K562 (cell line): Measurements from ENCODE around the gene ZNF556.

Source experiments
- AFF4 ChIP-seq: sonication (generic); formaldehyde crosslinking; IDR thresholded peaks from 2 replicates; pipeline ENCODE4 v1.8.0; 2023; ENCODE audit warnings: mild to moderate bottlenecking, missing genetic modification reagents
- ELF1 ChIP-seq: fragments of 200-800 bp; sonication (Bioruptor generic); IDR thresholded peaks from 2 replicates; pipeline ENCODE4 v1.6.1; 2016; ENCODE audit warnings: missing genetic modification characterization, missing compliant biosample characterization
- EP300 ChIP-seq: IDR thresholded peaks from 2 replicates; pipeline ENCODE4 v1.6.1; 2012; ENCODE audit warnings: low read length, improper control_type of control experiment
- EP400 ChIP-seq: fragments of 450-650 bp; IDR thresholded peaks from 2 replicates; pipeline ENCODE4 v1.6.1; 2017; ENCODE audit warnings: antibody characterized with exemption, mild to moderate bottlenecking, moderate library complexity
- SMAD2 ChIP-seq: fragments of 150-350 bp; IDR thresholded peaks from 2 replicates; pipeline ENCODE4 v1.6.1; 2014; ENCODE audit warnings: low read depth, mild to moderate bottlenecking, low read length
- SRSF9 ChIP-seq: fragments of 200-400 bp; formaldehyde crosslinking; IDR thresholded peaks from 2 replicates; pipeline ENCODE4 v1.6.1; 2017; ENCODE audit warnings: low read depth, low read length, borderline replicate concordance
- ZBTB26 ChIP-seq: fragments of 450-650 bp; formaldehyde crosslinking; IDR thresholded peaks from 2 replicates; pipeline ENCODE4 v1.4.0; 2022; ENCODE audit warnings: missing genetic modification characterization
- ZNF311 ChIP-seq: fragments of 250-450 bp; sonication (Bioruptor Pico); IDR thresholded peaks from 2 replicates; pipeline ENCODE4 v1.4.0; 2020; ENCODE audit warnings: mild to moderate bottlenecking, moderate library complexity
- ZNF318 ChIP-seq, 2 experiments: fragments of 450-650 bp; IDR thresholded peaks; 2 replicates each; pipeline ENCODE4 v1.6.1; 2016; ENCODE audit warnings: mild to moderate bottlenecking in 2 of 2, borderline replicate concordance in 1 of 2, low read depth in 1 of 2, moderate library complexity in 1 of 2
- ZNF583 ChIP-seq: fragments of 250-450 bp; sonication (Bioruptor Pico); IDR thresholded peaks from 2 replicates; pipeline ENCODE4 v1.4.0; 2020
- TF ChIP-seq, protein P1 (sequence below), 3 experiments: IDR thresholded peaks in 2 of 3; conservative IDR thresholded peaks in 1 of 3; 2 replicates each; pipeline ENCODE4 v1.5.1; 2011 to 2012; ENCODE audit warnings: low read length in 3 of 3, mild to moderate bottlenecking in 3 of 3, control low read depth in 2 of 3, improper control_type of control experiment in 1 of 3, inconsistent platforms in 1 of 3, low read depth in 1 of 3, mixed read lengths in 1 of 3, moderate library complexity in 1 of 3; ENCODE audit not compliant: insufficient read depth in 2 of 3

- TF ChIP-seq AFF4 (CRISPR knock-in tag) (no peak), EP300 (no peak), EP400 (peak; percentile 17; the same call in 1 of the 2 replicates), ZNF318 (IDR thresholded peaks at IDR 0.05; ENCODE audit: borderline replicate concordance in 1 of 2, low read depth in 1 of 2) (no peak), ELF1 (no peak), ZNF311 (CRISPR knock-in tag) (no peak), ZBTB26 (CRISPR knock-in tag) (no peak), SMAD2 (no peak), SRSF9 (no peak), ZNF583 (no peak)
- TF ChIP-seq, protein P1, sequence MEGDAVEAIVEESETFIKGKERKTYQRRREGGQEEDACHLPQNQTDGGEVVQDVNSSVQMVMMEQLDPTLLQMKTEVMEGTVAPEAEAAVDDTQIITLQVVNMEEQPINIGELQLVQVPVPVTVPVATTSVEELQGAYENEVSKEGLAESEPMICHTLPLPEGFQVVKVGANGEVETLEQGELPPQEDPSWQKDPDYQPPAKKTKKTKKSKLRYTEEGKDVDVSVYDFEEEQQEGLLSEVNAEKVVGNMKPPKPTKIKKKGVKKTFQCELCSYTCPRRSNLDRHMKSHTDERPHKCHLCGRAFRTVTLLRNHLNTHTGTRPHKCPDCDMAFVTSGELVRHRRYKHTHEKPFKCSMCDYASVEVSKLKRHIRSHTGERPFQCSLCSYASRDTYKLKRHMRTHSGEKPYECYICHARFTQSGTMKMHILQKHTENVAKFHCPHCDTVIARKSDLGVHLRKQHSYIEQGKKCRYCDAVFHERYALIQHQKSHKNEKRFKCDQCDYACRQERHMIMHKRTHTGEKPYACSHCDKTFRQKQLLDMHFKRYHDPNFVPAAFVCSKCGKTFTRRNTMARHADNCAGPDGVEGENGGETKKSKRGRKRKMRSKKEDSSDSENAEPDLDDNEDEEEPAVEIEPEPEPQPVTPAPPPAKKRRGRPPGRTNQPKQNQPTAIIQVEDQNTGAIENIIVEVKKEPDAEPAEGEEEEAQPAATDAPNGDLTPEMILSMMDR (IDR thresholded peaks at IDR 0.05 in 2 of 3, conservative IDR thresholded peaks at IDR 0.05 in 1 of 3; ENCODE audit: insufficient read depth in 2 of 3, low read depth in 1 of 3, low read length in 3 of 3), result peak; percentile 62 to 82 (median 73)
These were observed 20.3 kb downstream of the ZNF556 start for GRCh38 chr19:2887391-2887914.
